Neural cell (in vitro differentiated cells): ENCODE data around the gene LSM14A. TPM values are rescaled to one million over a fixed set of nuclear protein-coding genes. Genes with fewer than 3 reads are reported as not detected.

Source experiments
- H2AFZ ChIP-seq: fragments of 200-600, 300-800 bp; sonication (generic), shearing (Covaris generic); 2 replicates; pipeline ENCODE4 v1.6.0; 2014; ENCODE audit warnings: low read depth, mild to moderate bottlenecking, antibody characterized with exemption, low read length, moderate library complexity
- H3F3A ChIP-seq: fragments of 200-600 bp; shearing (Covaris generic); 2 replicates; pipeline ENCODE4 v1.6.1; 2016; ENCODE audit warnings: mild to moderate bottlenecking, moderate library complexity, mixed read lengths, antibody characterized with exemption, low read length; ENCODE audit not compliant: insufficient read depth, poor library complexity, severe bottlenecking
- H3K27ac ChIP-seq: fragments of 200-600, 300-800 bp; sonication (generic), shearing (Covaris generic); 2 replicates; pipeline ENCODE4 v1.5.1; 2014; ENCODE audit warnings: mild to moderate bottlenecking, low read length, moderate library complexity
- H3K27me3 ChIP-seq: fragments of 300-800, 200-600 bp; sonication (generic), shearing (Covaris generic); 2 replicates; pipeline ENCODE4 v1.6.0; 2014; ENCODE audit warnings: mild to moderate bottlenecking, low read depth, low read length, moderate library complexity; ENCODE audit not compliant: insufficient read depth
- H3K36me3 ChIP-seq: fragments of 300-800, 200-600 bp; sonication (generic), shearing (Covaris generic); 2 replicates; pipeline ENCODE4 v1.5.1; 2014; ENCODE audit warnings: mild to moderate bottlenecking, antibody characterized with exemption, low read length, moderate library complexity; ENCODE audit not compliant: insufficient read depth
- H3K4me2 ChIP-seq: fragments of 300-800, 200-600 bp; sonication (generic), shearing (Covaris generic); 2 replicates; pipeline ENCODE4 v1.6.0; 2014; ENCODE audit warnings: mild to moderate bottlenecking, low read length
- H3K4me3 ChIP-seq: fragments of 300-800, 200-600 bp; sonication (generic), shearing (Covaris generic); 2 replicates; pipeline ENCODE4 v1.5.1; 2014; ENCODE audit warnings: mild to moderate bottlenecking, low read length, moderate library complexity
- H3K79me2 ChIP-seq: fragments of 200-600 bp; shearing (Covaris generic); replicated peaks from 2 replicates; pipeline ENCODE4 v1.6.0; 2014; ENCODE audit warnings: mild to moderate bottlenecking, low read length, moderate library complexity; ENCODE audit not compliant: insufficient read depth
- H3K9ac ChIP-seq: fragments of 300-800, 200-600 bp; sonication (generic), shearing (Covaris generic); 2 replicates; pipeline ENCODE4 v1.6.1; 2016; ENCODE audit warnings: mild to moderate bottlenecking, low read length, mixed read lengths
- H3K9me2 ChIP-seq: fragments of 200-600 bp; shearing (Covaris generic); 2 replicates; pipeline ENCODE4 v1.6.1; 2016; ENCODE audit warnings: mild to moderate bottlenecking, low read length, mixed read lengths; ENCODE audit not compliant: insufficient read depth
- H3K9me3 ChIP-seq: fragments of 200-600, 300-800 bp; sonication (generic), shearing (Covaris generic); 2 replicates; pipeline ENCODE4 v1.6.1; 2016; ENCODE audit warnings: mild to moderate bottlenecking, mixed run types, low read length, moderate library complexity, mixed read lengths
- H4K20me1 ChIP-seq: fragments of 200-600 bp; shearing (Covaris generic); 2 replicates; pipeline ENCODE4 v1.6.1; 2016; ENCODE audit warnings: mild to moderate bottlenecking, mixed run types; ENCODE audit not compliant: insufficient read depth
- EP300 ChIP-seq: fragments of 450-650 bp; conservative IDR thresholded peaks from 2 replicates; pipeline ENCODE4 v1.6.1; 2014; ENCODE audit warnings: antibody characterized with exemption, mild to moderate bottlenecking, moderate library complexity; ENCODE audit not compliant: poor library complexity, severe bottlenecking
- EZH2 ChIP-seq: fragments of 200-600, 300-800 bp; shearing (Covaris generic), sonication (generic); IDR thresholded peaks from 2 replicates; pipeline ENCODE4 v1.6.1; 2014; ENCODE audit warnings: antibody characterized with exemption, low read length, borderline replicate concordance, mild to moderate bottlenecking; ENCODE audit not compliant: insufficient read depth, poor library complexity, severe bottlenecking
- MXI1 ChIP-seq: fragments of 450-650 bp; conservative IDR thresholded peaks from 2 replicates; pipeline ENCODE4 v1.6.1; 2014; ENCODE audit warnings: antibody characterized with exemption, mild to moderate bottlenecking; ENCODE audit not compliant: poor library complexity, severe bottlenecking
- POLR2AphosphoS5 ChIP-seq: IDR thresholded peaks from 2 replicates; pipeline ENCODE4 v1.6.1; 2012
- RAD21 ChIP-seq: fragments of 450-650 bp; conservative IDR thresholded peaks from 2 replicates; pipeline ENCODE4 v1.6.1; 2014; ENCODE audit warnings: antibody characterized with exemption, mild to moderate bottlenecking, moderate library complexity
- SMC3 ChIP-seq: fragments of 450-650 bp; conservative IDR thresholded peaks from 2 replicates; pipeline ENCODE4 v1.6.1; 2014; ENCODE audit warnings: antibody characterized with exemption, mild to moderate bottlenecking, moderate library complexity; ENCODE audit not compliant: poor library complexity
- TAF1 ChIP-seq: IDR thresholded peaks from 2 replicates; pipeline ENCODE4 v1.6.1; 2012; ENCODE audit warnings: low read depth
- polyA minus RNA-seq: library from RNA; depleted of rRNA, polyadenylated mRNA; stranded (reverse); fragments of >200 nt; gene quantifications from 2 replicates; pipeline ENCODE4 v1.2.3, GENCODE V29; 2014
- polyA plus RNA-seq: library from polyadenylated mRNA; depleted of rRNA; stranded (reverse); fragments of >200 nt; gene quantifications from 2 replicates; pipeline ENCODE4 v1.2.3, GENCODE V29; 2014
- TF ChIP-seq, protein P1 (sequence below): fragments of 450-650 bp; IDR thresholded peaks from 2 replicates; pipeline ENCODE4 v1.5.1; 2014; ENCODE audit warnings: antibody characterized with exemption, mild to moderate bottlenecking, moderate library complexity; ENCODE audit not compliant: poor library complexity, severe bottlenecking
- TF ChIP-seq, protein P2 (sequence below): IDR thresholded peaks from 2 replicates; pipeline ENCODE4 v1.6.1; 2012; ENCODE audit warnings: borderline replicate concordance

LSM14A gene
- 79.5 and 104 TPM in 2 replicates for polyA plus RNA-seq
- 127 and 132 TPM in 2 replicates for polyA minus RNA-seq

- H3K27ac ChIP-seq: peak within 1 kb of the TSS; percentile 99
Observed at GRCh38 chr19:34171877-34172660, at the start of gene LSM14A. Gene LSM14A, plus strand, starts transcription at chr19:34172504. Its CDS starts 139 bp downstream, at chr19:34172643.

DNA sequence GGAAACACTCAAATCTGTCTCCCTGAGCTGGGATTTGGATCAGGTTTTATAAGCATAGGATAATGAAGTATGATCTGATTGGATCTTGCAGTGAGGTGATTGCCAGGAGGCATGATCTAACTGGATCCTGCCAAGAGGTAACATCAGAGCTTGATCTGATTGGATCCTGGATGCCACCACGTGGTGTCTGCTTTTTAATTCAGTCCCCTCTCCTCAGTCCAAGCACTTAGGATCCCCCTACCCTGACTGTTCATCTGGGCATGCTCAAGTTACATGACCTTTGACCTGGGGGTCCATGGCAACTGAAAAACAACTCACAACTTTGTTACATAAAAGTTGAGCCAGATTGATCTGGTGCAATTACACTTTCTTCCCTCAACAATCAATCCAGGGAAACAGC is 47.5 kb upstream of the LSM14A start:
- Histone ChIP-seq H3K9me2 (no peaks in the 10 kb centered on the region), H3K9ac (no peak overlapping the region), H3K27ac (no peak overlapping the region), H2AFZ (no peak overlapping the region), H3K4me3 (no peak overlapping the region), H3K36me3 (no peaks in the 10 kb centered on the region), H3K27me3 (no peaks in the 10 kb centered on the region), H3K4me2 (no peak overlapping the region), H4K20me1 (no peaks in the 10 kb centered on the region), H3K9me3 (no peaks in the 10 kb centered on the region), H3F3A (no peaks in the 10 kb centered on the region), H3K79me2 (no peaks in the 10 kb centered on the region)
- TF ChIP-seq POLR2AphosphoS5 (no peak), EP300 (no peak), SMC3 (no peak), MXI1 (no peak), EZH2 (no peak), TAF1 (no peak), RAD21 (no peak)
- TF ChIP-seq, protein P1, sequence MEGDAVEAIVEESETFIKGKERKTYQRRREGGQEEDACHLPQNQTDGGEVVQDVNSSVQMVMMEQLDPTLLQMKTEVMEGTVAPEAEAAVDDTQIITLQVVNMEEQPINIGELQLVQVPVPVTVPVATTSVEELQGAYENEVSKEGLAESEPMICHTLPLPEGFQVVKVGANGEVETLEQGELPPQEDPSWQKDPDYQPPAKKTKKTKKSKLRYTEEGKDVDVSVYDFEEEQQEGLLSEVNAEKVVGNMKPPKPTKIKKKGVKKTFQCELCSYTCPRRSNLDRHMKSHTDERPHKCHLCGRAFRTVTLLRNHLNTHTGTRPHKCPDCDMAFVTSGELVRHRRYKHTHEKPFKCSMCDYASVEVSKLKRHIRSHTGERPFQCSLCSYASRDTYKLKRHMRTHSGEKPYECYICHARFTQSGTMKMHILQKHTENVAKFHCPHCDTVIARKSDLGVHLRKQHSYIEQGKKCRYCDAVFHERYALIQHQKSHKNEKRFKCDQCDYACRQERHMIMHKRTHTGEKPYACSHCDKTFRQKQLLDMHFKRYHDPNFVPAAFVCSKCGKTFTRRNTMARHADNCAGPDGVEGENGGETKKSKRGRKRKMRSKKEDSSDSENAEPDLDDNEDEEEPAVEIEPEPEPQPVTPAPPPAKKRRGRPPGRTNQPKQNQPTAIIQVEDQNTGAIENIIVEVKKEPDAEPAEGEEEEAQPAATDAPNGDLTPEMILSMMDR: no peak
- TF ChIP-seq, protein P2, sequence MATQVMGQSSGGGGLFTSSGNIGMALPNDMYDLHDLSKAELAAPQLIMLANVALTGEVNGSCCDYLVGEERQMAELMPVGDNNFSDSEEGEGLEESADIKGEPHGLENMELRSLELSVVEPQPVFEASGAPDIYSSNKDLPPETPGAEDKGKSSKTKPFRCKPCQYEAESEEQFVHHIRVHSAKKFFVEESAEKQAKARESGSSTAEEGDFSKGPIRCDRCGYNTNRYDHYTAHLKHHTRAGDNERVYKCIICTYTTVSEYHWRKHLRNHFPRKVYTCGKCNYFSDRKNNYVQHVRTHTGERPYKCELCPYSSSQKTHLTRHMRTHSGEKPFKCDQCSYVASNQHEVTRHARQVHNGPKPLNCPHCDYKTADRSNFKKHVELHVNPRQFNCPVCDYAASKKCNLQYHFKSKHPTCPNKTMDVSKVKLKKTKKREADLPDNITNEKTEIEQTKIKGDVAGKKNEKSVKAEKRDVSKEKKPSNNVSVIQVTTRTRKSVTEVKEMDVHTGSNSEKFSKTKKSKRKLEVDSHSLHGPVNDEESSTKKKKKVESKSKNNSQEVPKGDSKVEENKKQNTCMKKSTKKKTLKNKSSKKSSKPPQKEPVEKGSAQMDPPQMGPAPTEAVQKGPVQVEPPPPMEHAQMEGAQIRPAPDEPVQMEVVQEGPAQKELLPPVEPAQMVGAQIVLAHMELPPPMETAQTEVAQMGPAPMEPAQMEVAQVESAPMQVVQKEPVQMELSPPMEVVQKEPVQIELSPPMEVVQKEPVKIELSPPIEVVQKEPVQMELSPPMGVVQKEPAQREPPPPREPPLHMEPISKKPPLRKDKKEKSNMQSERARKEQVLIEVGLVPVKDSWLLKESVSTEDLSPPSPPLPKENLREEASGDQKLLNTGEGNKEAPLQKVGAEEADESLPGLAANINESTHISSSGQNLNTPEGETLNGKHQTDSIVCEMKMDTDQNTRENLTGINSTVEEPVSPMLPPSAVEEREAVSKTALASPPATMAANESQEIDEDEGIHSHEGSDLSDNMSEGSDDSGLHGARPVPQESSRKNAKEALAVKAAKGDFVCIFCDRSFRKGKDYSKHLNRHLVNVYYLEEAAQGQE: no peak

More at GRCh38 chr19:34171877-34172660, at the start of gene LSM14A:
- peaks cover 40% of the 10 kb centered on the region for H3K79me2 ChIP-seq
- no peaks in the 10 kb centered on the region for H3K9me3 ChIP-seq
- H3K9me2 ChIP-seq: no peaks in the 10 kb centered on the region
- peaks cover 5% of the 10 kb centered on the region for H4K20me1 ChIP-seq
- peak; percentile 96 for TF ChIP-seq POLR2AphosphoS5
- peak; percentile 11 for TF ChIP-seq RAD21
- TF ChIP-seq, protein P1: no peak
- TF ChIP-seq MXI1: peak; percentile 78
- TF ChIP-seq, protein P2: peak; percentile 90
- no peak for TF ChIP-seq SMC3
- TF ChIP-seq EP300: peak; percentile 47
- TF ChIP-seq EZH2: no peak
- no peak for TF ChIP-seq TAF1
- no peaks in the 10 kb centered on the region for H3K36me3 ChIP-seq
- H2AFZ ChIP-seq: peak within 1 kb of the TSS; percentile 96
- no peaks in the 10 kb centered on the region for H3K27me3 ChIP-seq
- H3K4me3 ChIP-seq: peak within 1 kb of the TSS; percentile 83
- H3K9ac ChIP-seq: peak within 1 kb of the TSS; percentile 99
- no peaks in the 10 kb centered on the region for H3F3A ChIP-seq
- H3K4me2 ChIP-seq: peak within 1 kb of the TSS; percentile 91
